Esophagus mucosa (tissue), 1 donor: ENCODE data around the gene CXCL5. TPM values are rescaled to one million over a fixed set of nuclear protein-coding genes. Genes with fewer than 3 reads are reported as not detected.
"Not testable (repeated sequence)": the region's sequence is repeated elsewhere in the genome, so short reads cannot be mapped to it uniquely, and the experiment has no call there.

Experiments
- ATAC-seq: fragments of 200-7000 bp; cut with Tn5 transposase; one replicate; pipeline ENCODE4 v1.9.1; 2020
- total RNA-seq: library from RNA; stranded (reverse); gene quantifications from one replicate; pipeline ENCODE4 v1.2.4, GENCODE V29; 2023
- donor health status: DM: yes; HTN: yes; CAD: no.

Gene CXCL5
- total RNA-seq, 1 donor from 2014 or later, result 0.12 TPM

GRCh38 chr4:74014332-74014731 lies 15.9 kb upstream of the CXCL5 start:
- no peak for ATAC-seq

GRCh38 chr4:74013264-74013663 lies 14.8 kb upstream of the CXCL5 start:
- ATAC-seq, result no peak

GRCh38 chr4:74012130-74012529 lies 13.7 kb upstream of the CXCL5 start:
- ATAC-seq, result peak; percentile 57

- no peak for ATAC-seq
Measured at GRCh38 chr4:74009307-74009706, 10.8 kb upstream of the CXCL5 start.

GRCh38 chr4:74006009-74006476 lies 7.6 kb upstream of the CXCL5 start:
- no peak for ATAC-seq

GRCh38 chr4:74005528-74005927 lies 7.1 kb upstream of the CXCL5 start:
- ATAC-seq, result peak; percentile 20

GRCh38 chr4:74004668-74005067 lies 6.2 kb upstream of the CXCL5 start:
- ATAC-seq, result no peak

- ATAC-seq, result no peak
Measured at GRCh38 chr4:74000301-74000700, 1.8 kb upstream of the CXCL5 start.

GRCh38 chr4:73992050-73992449 lies 6.4 kb downstream of the CXCL5 start:
- ATAC-seq, result no peak

- ATAC-seq, result no peak
Measured at GRCh38 chr4:73991742-73992000, 6.8 kb downstream of the CXCL5 start.

- ATAC-seq, result no peak
Measured at GRCh38 chr4:73990988-73991741, 7.3 kb downstream of the CXCL5 start.

- no peak for ATAC-seq
Measured at GRCh38 chr4:73989928-73990327, 8.5 kb downstream of the CXCL5 start.

- ATAC-seq, result no peak
Measured at GRCh38 chr4:73989031-73989430, 9.4 kb downstream of the CXCL5 start.

- ATAC-seq, result no peak
Measured at GRCh38 chr4:73988061-73988460, 10.4 kb downstream of the CXCL5 start, which contains the start of gene PPBP. PPBP (minus strand) TSS chr4:73988190; CDS start chr4:73988103, 87 bp downstream.

- ATAC-seq, result no peak
Measured at GRCh38 chr4:73985528-73985852, 13.0 kb downstream of the CXCL5 start.

- no peak for ATAC-seq
Measured at GRCh38 chr4:73984736-73985527, 13.5 kb downstream of the CXCL5 start.

- not testable (repeated sequence) for ATAC-seq
Measured at GRCh38 chr4:73981175-73981574, 17.3 kb downstream of the CXCL5 start.

GRCh38 chr4:73979407-73979957 lies 19.0 kb downstream of the CXCL5 start:
- ATAC-seq, result no peak

- ATAC-seq, result no peak
Measured at GRCh38 chr4:73978886-73979285, 19.6 kb downstream of the CXCL5 start.

GRCh38 chr4:73976716-73977115 lies 21.8 kb downstream of the CXCL5 start:
- no peak for ATAC-seq

- ATAC-seq, result no peak
Measured at GRCh38 chr4:73976217-73976616, 22.3 kb downstream of the CXCL5 start.

GRCh38 chr4:73974352-73974751 lies 24.1 kb downstream of the CXCL5 start:
- ATAC-seq, result no peak

GRCh38 chr4:73970945-73971344 lies 27.5 kb downstream of the CXCL5 start:
- no peak for ATAC-seq

GRCh38 chr4:73970011-73970410 lies 28.5 kb downstream of the CXCL5 start:
- no peak for ATAC-seq
